Mesenchymal stem cell (in vitro differentiated cells and primary cell): ENCODE results near the gene DUOX2. TPM values are rescaled to one million over a fixed set of nuclear protein-coding genes. Genes with fewer than 3 reads are reported as not detected.
A peak's percentile ranks its signal among the peaks of the same experiment; 100 is the strongest.

Experiments used
- DNase-seq: peaks from one replicate; pipeline ENCODE4 v3.0.0-alpha.2; 2013
- H2AFZ ChIP-seq: one replicate; pipeline ENCODE4 v1.6.1; 2013; ENCODE audit warnings: low read depth, mild to moderate bottlenecking, control low read depth, inconsistent platforms, low read length, moderate library complexity
- H2AK5ac ChIP-seq: 2 replicates; pipeline ENCODE4 v1.6.1; 2013; ENCODE audit warnings: low read length, moderate library complexity, mild to moderate bottlenecking, inconsistent platforms; ENCODE audit not compliant: severe bottlenecking
- H2BK120ac ChIP-seq: one replicate; pipeline ENCODE4 v1.6.1; 2013; ENCODE audit warnings: low read depth, mild to moderate bottlenecking, inconsistent platforms, low read length, moderate library complexity
- H2BK12ac ChIP-seq, 2 experiments: one replicate each; pipeline ENCODE4 v1.6.1; 2013; ENCODE audit warnings: inconsistent platforms in 2 of 2, low read length in 2 of 2, mild to moderate bottlenecking in 2 of 2, moderate library complexity in 2 of 2, control low read depth in 1 of 2
- H2BK15ac ChIP-seq: one replicate; pipeline ENCODE4 v1.6.1; 2013; ENCODE audit warnings: mild to moderate bottlenecking, low read depth, inconsistent platforms; ENCODE audit not compliant: poor library complexity, severe bottlenecking
- H2BK5ac ChIP-seq: 2 replicates; pipeline ENCODE4 v1.6.1; 2013; ENCODE audit warnings: low read depth, mild to moderate bottlenecking, low read length, control low read depth, inconsistent platforms; ENCODE audit not compliant: poor library complexity, severe bottlenecking
- H3K14ac ChIP-seq, 2 experiments: one replicate each; pipeline ENCODE4 v1.6.1; 2013; ENCODE audit warnings: inconsistent platforms in 2 of 2, low read length in 2 of 2, control low read depth in 1 of 2, mild to moderate bottlenecking in 1 of 2, moderate library complexity in 1 of 2
- H3K18ac ChIP-seq, 2 experiments: one replicate each; pipeline ENCODE4 v1.6.1; 2013; ENCODE audit warnings: inconsistent platforms in 2 of 2, low read length in 2 of 2, control low read depth in 1 of 2, low read depth in 1 of 2, mild to moderate bottlenecking in 1 of 2
- H3K23ac ChIP-seq, 2 experiments: one replicate each; pipeline ENCODE4 v1.6.1; 2013; ENCODE audit warnings: inconsistent platforms in 2 of 2, low read length in 2 of 2, mild to moderate bottlenecking in 2 of 2, moderate library complexity in 2 of 2, control low read depth in 1 of 2
- H3K27ac ChIP-seq: 2 replicates; pipeline ENCODE4 v1.5.1; 2013; ENCODE audit warnings: mild to moderate bottlenecking, moderate library complexity, low read length, control low read depth, inconsistent platforms; ENCODE audit not compliant: poor library complexity, severe bottlenecking
- H3K27me3 ChIP-seq, 2 experiments: 2 replicates each; pipeline versions ENCODE4 v1.6.1 to v1.7.0; 2013; ENCODE audit warnings: low read length in 2 of 2, mild to moderate bottlenecking in 2 of 2, moderate library complexity in 2 of 2, control low read depth in 1 of 2, inconsistent platforms in 1 of 2; ENCODE audit not compliant: control insufficient read depth in 1 of 2, insufficient read depth in 1 of 2
- H3K36me3 ChIP-seq, 2 experiments: 2 replicates each; pipeline versions ENCODE4 v1.6.1 to v1.7.0; 2013; ENCODE audit warnings: low read length in 2 of 2, control low read depth in 1 of 2, inconsistent platforms in 1 of 2, low read depth in 1 of 2, mild to moderate bottlenecking in 1 of 2; ENCODE audit not compliant: insufficient read depth in 2 of 2, control insufficient read depth in 1 of 2
- H3K4ac ChIP-seq, 2 experiments: one replicate each; pipeline ENCODE4 v1.6.1; 2013; ENCODE audit warnings: inconsistent platforms in 2 of 2, low read length in 2 of 2, mild to moderate bottlenecking in 2 of 2, moderate library complexity in 2 of 2, control low read depth in 1 of 2, low read depth in 1 of 2
- H3K4me1 ChIP-seq: 2 replicates; pipeline ENCODE4 v1.6.1; 2013; ENCODE audit warnings: low read depth, low read length, control low read depth; ENCODE audit not compliant: control insufficient read depth, insufficient read depth
- H3K4me2 ChIP-seq: 2 replicates; pipeline ENCODE4 v1.6.1; 2013; ENCODE audit warnings: low read length, mild to moderate bottlenecking, inconsistent platforms; ENCODE audit not compliant: poor library complexity, severe bottlenecking
- H3K4me3 ChIP-seq, 2 experiments: 2 replicates each; pipeline versions ENCODE4 v1.5.1 to v1.7.0; 2013; ENCODE audit warnings: low read length in 2 of 2, mild to moderate bottlenecking in 2 of 2, control low read depth in 1 of 2, low read depth in 1 of 2; ENCODE audit not compliant: insufficient read depth in 1 of 2
- H3K79me1 ChIP-seq: replicated peaks from 2 replicates; pipeline ENCODE4 v1.6.1; 2013; ENCODE audit warnings: mild to moderate bottlenecking, control low read depth, low read length, inconsistent platforms; ENCODE audit not compliant: poor library complexity, severe bottlenecking
- H3K9ac ChIP-seq: 2 replicates; pipeline ENCODE4 v1.7.0; 2013; ENCODE audit warnings: mild to moderate bottlenecking, low read length, moderate library complexity
- H3K9me3 ChIP-seq: 2 replicates; pipeline ENCODE4 v1.7.0; 2013; ENCODE audit warnings: mild to moderate bottlenecking, low read length; ENCODE audit not compliant: control insufficient read depth
- H4K8ac ChIP-seq: one replicate; pipeline ENCODE4 v1.6.1; 2013; ENCODE audit warnings: inconsistent platforms, mild to moderate bottlenecking, low read length, moderate library complexity
- H4K91ac ChIP-seq: one replicate; pipeline ENCODE4 v1.6.1; 2013; ENCODE audit warnings: mild to moderate bottlenecking, low read length, inconsistent platforms
- WGBS: methylation state at CpG from one replicate; pipeline ENCODE4 v1.1.7; 2013; ENCODE audit warnings: mixed read lengths; 5-methylcytosine and 5-hydroxymethylcytosine counted together
- polyA plus RNA-seq, 2 experiments: library from polyadenylated mRNA; stranded (reverse); fragments of 200-250 nt; gene quantifications; one replicate each; pipeline ENCODE4 v1.2.3, GENCODE V29; 2013

The DUOX2 gene
- not detected for polyA plus RNA-seq (2013, experiment 1 of 2)
- not detected for polyA plus RNA-seq (2013, experiment 2 of 2)

DNA sequence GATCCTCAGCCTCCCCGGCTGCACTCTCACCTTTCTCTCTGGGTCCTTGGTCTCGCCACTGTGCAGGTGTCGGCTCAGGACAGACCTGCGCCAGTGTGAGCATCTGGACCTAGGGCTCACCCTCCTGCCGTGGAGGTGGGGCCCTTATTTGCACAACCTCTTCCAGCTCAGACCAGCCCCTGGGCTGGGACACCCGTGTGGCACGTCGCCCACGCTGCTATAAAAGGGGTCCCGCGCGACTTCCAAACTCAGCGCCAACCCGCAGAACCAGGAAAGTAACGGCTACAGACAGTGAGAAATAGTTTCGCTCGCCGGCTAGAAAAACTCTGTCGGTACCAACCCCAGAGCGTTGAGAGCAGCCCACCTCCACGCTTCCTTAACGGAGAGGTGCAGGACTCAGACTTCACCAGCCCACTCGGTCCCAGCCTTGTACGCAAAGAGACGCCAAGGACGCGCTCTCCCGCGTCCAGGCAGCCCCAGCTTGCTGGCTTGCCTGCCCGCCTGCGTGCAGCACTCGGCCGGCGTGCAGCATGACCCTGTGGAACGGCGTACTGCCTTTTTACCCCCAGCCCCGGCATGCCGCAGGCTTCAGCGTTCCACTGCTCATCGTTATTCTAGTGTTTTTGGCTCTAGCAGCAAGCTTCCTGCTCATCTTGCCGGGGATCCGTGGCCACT is at the start of gene DUOX2, which contains the start of gene DUOXA2:
Gene DUOX2, minus strand, starts transcription at position 97 of the 675 bp plus-strand sequence. CDS start 761 bp downstream, outside the sequence.
Gene DUOXA2, plus strand, starts transcription at position 251 of the 675 bp plus-strand sequence. Its CDS starts 280 bp downstream, at position 531.
- Histone ChIP-seq H2BK15ac (no peak within 1 kb of the TSS), H4K91ac (no peak within 1 kb of the TSS), H3K23ac (no peak within 1 kb of the TSS), H4K8ac (no peak within 1 kb of the TSS), H2AK5ac (no peak within 1 kb of the TSS), H3K4me2 (no peak within 1 kb of the TSS), H3K14ac (no peak within 1 kb of the TSS), H3K4me1 (peaks cover 28% of the 10 kb centered on the region), H3K27me3 (peaks cover 84 to 87% of the 10 kb centered on the region in 2 experiments), H2BK5ac (no peak within 1 kb of the TSS), H3K79me1 (no peaks in the 10 kb centered on the region), H3K27ac (no peak within 1 kb of the TSS), H2AFZ (no peak within 1 kb of the TSS), H3K18ac (no peak within 1 kb of the TSS), H3K9me3 (no peaks in the 10 kb centered on the region), H3K9ac (no peak within 1 kb of the TSS), H3K36me3 (no peaks in the 10 kb centered on the region), H2BK120ac (no peak within 1 kb of the TSS), H3K4me3 (peak within 1 kb of the TSS in 1 of 2 experiments; percentile 27), H2BK12ac (no peak within 1 kb of the TSS), H3K4ac (no peak within 1 kb of the TSS)
- 7% methylated on average over 42 of the region's 42 CpGs for WGBS
- DNase-seq: no peak

DNA sequence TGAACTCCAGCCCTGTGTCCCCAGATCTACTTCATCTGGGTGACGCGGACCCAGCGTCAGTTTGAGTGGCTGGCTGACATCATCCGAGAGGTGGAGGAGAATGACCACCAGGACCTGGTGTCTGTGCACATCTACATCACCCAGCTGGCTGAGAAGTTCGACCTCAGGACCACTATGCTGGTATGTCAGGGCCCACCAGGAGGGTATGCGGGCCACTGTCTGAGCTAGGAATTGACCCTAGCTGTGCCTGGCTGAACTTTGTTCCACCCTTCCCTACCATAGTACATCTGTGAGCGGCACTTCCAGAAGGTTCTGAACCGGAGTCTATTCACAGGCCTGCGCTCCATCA is 49.5 kb upstream of the DUOX2 start:
- Histone ChIP-seq H3K14ac (no peak overlapping the region), H3K79me1 (peaks cover 19% of the 10 kb centered on the region), H3K4me3 (no peak overlapping the region), H3K27ac (no peak overlapping the region), H3K4ac (no peak overlapping the region), H2AK5ac (peak overlapping the region; percentile 11), H3K9ac (peak overlapping the region; percentile 11), H2BK15ac (no peak overlapping the region), H3K18ac (no peak overlapping the region), H4K91ac (no peak overlapping the region), H2BK5ac (no peak overlapping the region), H2BK120ac (no peak overlapping the region), H3K23ac (no peak overlapping the region), H4K8ac (no peak overlapping the region), H2AFZ (no peak overlapping the region), H3K9me3 (no peaks in the 10 kb centered on the region), H3K36me3 (peaks cover 0 to 6% of the 10 kb centered on the region in 2 experiments), H3K4me2 (no peak overlapping the region), H3K4me1 (peaks cover 33% of the 10 kb centered on the region), H3K27me3 (no peaks in the 10 kb centered on the region), H2BK12ac (no peak overlapping the region)
- 90% methylated on average over 9 of the region's 9 CpGs for WGBS
- no peak for DNase-seq

DNA sequence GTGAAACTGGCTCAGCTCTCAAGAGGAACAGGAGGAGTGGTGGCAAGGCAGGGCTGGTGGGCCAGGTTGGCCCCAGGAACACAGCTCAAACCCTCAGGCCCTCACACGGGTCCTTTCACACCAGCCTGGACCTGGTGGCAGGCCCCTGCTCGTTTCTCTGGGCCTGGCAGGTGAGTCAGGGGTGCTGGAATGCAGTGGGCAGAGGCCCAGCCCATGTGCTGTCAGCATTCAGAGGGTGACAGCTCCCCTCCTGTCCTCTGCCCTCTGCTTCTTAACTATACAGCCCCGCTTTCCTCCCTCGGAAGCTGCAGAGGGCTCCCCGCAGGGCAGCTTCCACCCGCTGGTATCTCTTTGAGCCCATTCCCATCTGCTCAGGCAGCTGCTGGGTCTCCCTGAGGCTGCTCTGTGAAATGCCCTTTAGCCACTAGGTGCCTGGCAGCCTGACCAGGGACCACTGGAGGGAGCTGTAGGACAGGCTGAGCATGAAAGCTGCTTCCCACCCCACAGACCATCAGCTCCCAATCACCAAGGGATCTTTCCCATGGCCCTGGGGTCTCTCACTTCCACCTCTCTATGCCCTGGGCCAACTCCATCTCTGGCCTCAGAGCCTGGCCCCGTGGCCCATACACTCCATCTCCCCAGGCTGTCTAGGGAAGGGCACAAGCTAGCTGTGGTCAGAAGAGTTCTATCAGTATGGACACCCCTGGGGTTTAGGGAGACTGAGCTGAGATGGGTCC is 49.0 kb upstream of the DUOX2 start:
- peak overlapping the region; percentile 72 for H3K9ac ChIP-seq
- H2BK120ac ChIP-seq: no peak overlapping the region
- H2AK5ac ChIP-seq: peak overlapping the region; percentile 11
- no peak overlapping the region for H2BK5ac ChIP-seq
- H3K36me3 ChIP-seq: peaks cover 0 to 6% of the 10 kb centered on the region in 2 experiments
- H3K18ac ChIP-seq: no peak overlapping the region
- no peak overlapping the region for H3K4ac ChIP-seq
- no peak overlapping the region for H3K23ac ChIP-seq
- H3K14ac ChIP-seq: no peak overlapping the region
- H3K79me1 ChIP-seq: peaks cover 19% of the 10 kb centered on the region
- H3K4me1 ChIP-seq: peaks cover 33% of the 10 kb centered on the region
- no peak overlapping the region for H2BK15ac ChIP-seq
- H2AFZ ChIP-seq: no peak overlapping the region
- no peaks in the 10 kb centered on the region for H3K27me3 ChIP-seq
- H4K8ac ChIP-seq: no peak overlapping the region
- H4K91ac ChIP-seq: no peak overlapping the region
- H2BK12ac ChIP-seq: no peak overlapping the region
- H3K9me3 ChIP-seq: no peaks in the 10 kb centered on the region
- no peak overlapping the region for H3K4me2 ChIP-seq
- H3K4me3 ChIP-seq: no peak overlapping the region
- no peak overlapping the region for H3K27ac ChIP-seq
- WGBS: 4% methylated on average over 6 of the region's 7 CpGs
- DNase-seq: peak; percentile 85

DNA sequence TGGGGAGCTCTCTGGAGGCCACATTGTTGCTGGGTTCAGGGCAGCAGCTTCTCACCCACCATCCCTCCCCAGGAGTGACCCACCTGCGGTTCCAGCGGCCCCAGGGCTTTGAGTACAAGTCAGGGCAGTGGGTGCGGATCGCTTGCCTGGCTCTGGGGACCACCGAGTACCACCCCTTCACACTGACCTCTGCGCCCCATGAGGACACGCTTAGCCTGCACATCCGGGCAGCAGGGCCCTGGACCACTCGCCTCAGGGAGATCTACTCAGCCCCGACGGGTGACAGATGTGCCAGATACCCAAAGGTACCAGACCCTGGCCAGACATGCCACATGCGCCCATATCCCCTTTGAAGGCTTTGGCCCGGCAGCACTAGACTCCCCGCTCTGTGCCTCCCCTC is 47.7 kb upstream of the DUOX2 start:
- no peak overlapping the region for H2BK15ac ChIP-seq
- 92% methylated on average over 14 of the region's 14 CpGs for WGBS
- H2BK120ac ChIP-seq: no peak overlapping the region
- peak overlapping the region; percentile 72 for H3K9ac ChIP-seq
- H3K36me3 ChIP-seq: peaks cover 0 to 6% of the 10 kb centered on the region in 2 experiments
- no peak overlapping the region for H4K91ac ChIP-seq
- H4K8ac ChIP-seq: no peak overlapping the region
- H3K23ac ChIP-seq: no peak overlapping the region
- no peak overlapping the region for H2BK5ac ChIP-seq
- peaks cover 28% of the 10 kb centered on the region for H3K4me1 ChIP-seq
- no peak overlapping the region for H3K18ac ChIP-seq
- H2AK5ac ChIP-seq: no peak overlapping the region
- H3K4me3 ChIP-seq: no peak overlapping the region
- peaks cover 19% of the 10 kb centered on the region for H3K79me1 ChIP-seq
- no peak overlapping the region for H3K14ac ChIP-seq
- H3K9me3 ChIP-seq: no peaks in the 10 kb centered on the region
- no peak overlapping the region for H2AFZ ChIP-seq
- DNase-seq: no peak
- H3K27me3 ChIP-seq: no peaks in the 10 kb centered on the region
- no peak overlapping the region for H3K4me2 ChIP-seq
- H2BK12ac ChIP-seq: no peak overlapping the region
- no peak overlapping the region for H3K27ac ChIP-seq
- no peak overlapping the region for H3K4ac ChIP-seq
